RWPE1 (cell line): ENCODE data around the gene CLN5.

ENCODE experiments used
- CTCF ChIA-PET: fragments of 350-600 bp; sonication (Branson Sonifier 250); formaldehyde crosslinking; extraction: SDS; loops from one replicate; lab custom pipeline; 2021; lab: Yijun Ruan, JAX
- POLR2A ChIA-PET: fragments of 400-600 bp; formaldehyde crosslinking; extraction: SDS; loops from one replicate; lab custom pipeline; 2020; ENCODE audit warnings: antibody characterized with exemption; ENCODE audit not compliant: low non-redundant PET; lab: Yijun Ruan, JAX
- DNase-seq: peaks from one replicate; pipeline ENCODE4 v3.0.0; 2012; ENCODE audit warnings: low spot score
- H3K27ac ChIP-seq: fragments of 450-650 bp; 2 replicates; pipeline ENCODE4 v1.5.1; 2017
- CTCF ChIP-seq: fragments of 450-650 bp; conservative IDR thresholded peaks from 2 replicates; pipeline ENCODE4 v1.5.1; 2017; ENCODE audit warnings: low read depth, mild to moderate bottlenecking

The CLN5 gene

GRCh38 chr13:77033717-77034302, 41.9 kb downstream of the CLN5 start:
- peak; percentile 15 for DNase-seq
- CTCF ChIA-PET, result no interaction called here
- no peak for TF ChIP-seq CTCF

DNA sequence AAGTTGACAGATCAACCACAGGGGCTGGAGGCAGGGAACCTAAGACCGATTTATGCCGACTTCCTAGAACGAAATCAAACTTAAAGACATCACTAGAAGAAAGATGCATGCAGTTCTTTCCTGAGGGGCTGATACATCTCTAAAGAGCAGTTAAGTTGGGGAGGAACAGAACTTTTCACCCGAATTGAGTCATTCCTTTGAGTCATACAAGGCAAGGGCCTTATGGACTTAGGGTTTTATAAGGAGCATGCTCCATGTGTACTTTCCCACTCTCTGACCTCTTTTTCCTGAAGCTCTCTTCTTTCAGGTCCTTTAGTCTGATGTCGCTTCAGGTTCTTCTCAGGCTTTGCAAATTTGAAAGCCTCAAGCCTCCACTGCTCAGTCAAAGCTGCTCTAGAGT, 43.0 kb downstream of the CLN5 start:
- TF ChIP-seq CTCF, result no peak
- POLR2A ChIA-PET, result no interaction called here
- H3K27ac ChIP-seq, result no peak overlapping the region
- peak; percentile 15 for DNase-seq
- CTCF ChIA-PET, result no interaction called here

More at GRCh38 chr13:77033717-77034302, 41.9 kb downstream of the CLN5 start:
- H3K27ac ChIP-seq, result no peak overlapping the region
- POLR2A ChIA-PET, result no interaction called here

- no peak overlapping the region for H3K27ac ChIP-seq
- POLR2A ChIA-PET, result no interaction called here
- no peak for DNase-seq
- no peak for TF ChIP-seq CTCF
- CTCF ChIA-PET, result interaction anchor here (0.7 kb wide), 1 partner anchor 569 kb away, joined by 3 read pairs; no protein-coding TSS in a partner anchor
Measured at GRCh38 chr13:77036279-77036678, 44.4 kb downstream of the CLN5 start.

DNA sequence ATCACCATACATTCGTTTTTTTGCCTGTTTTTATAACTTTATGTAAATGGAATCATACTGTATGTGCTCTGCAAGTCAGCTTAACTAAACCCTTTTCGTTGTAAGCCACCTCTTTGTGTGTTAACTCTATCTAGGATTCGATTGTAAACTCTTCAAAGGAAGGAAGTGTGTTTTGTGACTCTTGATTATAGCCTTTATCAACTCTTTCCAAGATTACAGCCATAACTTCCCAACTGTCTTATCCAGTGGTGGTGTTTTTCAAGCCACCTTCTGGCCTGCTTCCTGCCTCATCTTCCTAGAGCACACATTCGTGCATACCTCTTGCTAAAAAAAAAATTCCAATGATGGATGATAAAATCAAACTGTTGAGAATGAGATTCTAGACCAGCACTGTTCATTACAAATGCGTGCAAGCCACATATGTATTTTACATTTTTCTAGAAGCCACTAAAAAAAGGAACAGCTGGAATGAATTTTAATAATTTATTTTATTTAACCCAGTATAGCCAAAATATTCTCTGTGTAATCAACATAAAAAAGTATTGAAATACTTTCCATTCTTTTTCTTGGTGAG, 47.1 kb downstream of the CLN5 start:
- no peak for DNase-seq
- ChIA-PET POLR2A (no interaction called here), CTCF (no interaction called here)
- no peak overlapping the region for H3K27ac ChIP-seq
- TF ChIP-seq CTCF, result no peak

DNA sequence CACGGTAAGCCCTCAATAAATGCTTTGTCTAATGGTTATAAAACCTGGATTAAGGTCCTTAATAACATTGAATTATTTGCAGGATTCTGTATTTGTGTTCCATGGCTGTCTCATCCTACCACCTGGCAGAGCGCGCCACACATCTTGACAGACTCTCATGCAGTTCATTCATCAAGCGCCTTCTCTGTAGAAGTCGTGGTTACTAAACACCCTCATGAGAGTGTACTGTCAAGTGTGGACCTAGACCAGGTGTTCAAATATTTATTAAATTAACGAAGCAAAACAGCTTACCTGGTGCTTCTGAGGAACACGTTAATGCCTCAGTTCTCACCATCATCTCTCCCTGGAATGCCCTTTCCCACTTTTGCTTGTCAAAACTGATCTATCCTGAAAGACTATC, 48.2 kb downstream of the CLN5 start:
- no peak for TF ChIP-seq CTCF
- DNase-seq, result no peak
- POLR2A ChIA-PET, result no interaction called here
- CTCF ChIA-PET, result interaction anchor here (0.6 kb wide), 1 partner anchor 1050 kb away, joined by 3 read pairs; no protein-coding TSS in a partner anchor
- no peak overlapping the region for H3K27ac ChIP-seq

DNA sequence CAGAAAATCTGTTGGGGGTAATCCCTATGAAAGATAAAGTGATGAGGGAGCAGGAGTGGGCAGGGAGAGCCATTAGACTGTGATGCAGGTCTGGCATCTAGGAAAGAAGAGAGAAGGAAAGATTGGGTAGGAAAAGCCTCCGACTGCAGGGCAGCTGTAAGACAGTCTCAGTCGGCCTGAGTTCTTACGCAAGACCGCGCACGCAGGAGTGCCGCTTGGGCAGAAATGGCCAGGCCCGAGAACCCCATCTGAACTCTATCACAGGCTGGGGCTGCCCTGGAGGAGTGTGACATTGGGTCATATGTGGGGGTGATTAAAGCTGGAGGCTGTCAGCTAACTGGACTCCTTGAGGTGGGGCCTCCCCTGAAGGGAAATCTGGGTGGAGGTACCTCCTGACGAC, 49.0 kb downstream of the CLN5 start:
- no peak for DNase-seq
- ChIA-PET POLR2A (no interaction called here), CTCF (no interaction called here)
- no peak for TF ChIP-seq CTCF
- H3K27ac ChIP-seq, result no peak overlapping the region
